ENCODE measurements around the gene HLA-DOA.

The HLA-DOA gene

GRCh38 chr6:32962213-32962826 is 47.1 kb downstream of the HLA-DOA start:
- DNase-seq, result no peak

- no peak for DNase-seq
These were observed 48.8 kb downstream of the HLA-DOA start for GRCh38 chr6:32960563-32960962.

GRCh38 chr6:32956176-32956575 is 53.2 kb downstream of the HLA-DOA start:
- DNase-seq, result no peak

- peak; percentile 62 for DNase-seq
These were observed 54.2 kb downstream of the HLA-DOA start for GRCh38 chr6:32954986-32955802.

GRCh38 chr6:32954267-32954666 is 55.1 kb downstream of the HLA-DOA start:
- no peak for DNase-seq

All from activated CD4-positive, alpha-beta T cell treated with anti-CD3 and anti-CD28 coated beads, Interleukin-10, Interleukin-2, amounts not matched to agents 100 ng/mL and 50 ng/mL, durations not matched to agents 16 hours and 8 hours (primary cell).